Activated gamma-delta T cell (primary cell): ENCODE data around the gene MATCAP1.

Source experiments
- DNase-seq: peaks from one replicate; lab custom pipeline; 2025; lab: John Stamatoyannopoulos, UW

The MATCAP1 gene

GRCh38 chr16:67173808-67174705, 9.7 kb downstream of the MATCAP1 start:
- peak; percentile 62 for DNase-seq

DNA sequence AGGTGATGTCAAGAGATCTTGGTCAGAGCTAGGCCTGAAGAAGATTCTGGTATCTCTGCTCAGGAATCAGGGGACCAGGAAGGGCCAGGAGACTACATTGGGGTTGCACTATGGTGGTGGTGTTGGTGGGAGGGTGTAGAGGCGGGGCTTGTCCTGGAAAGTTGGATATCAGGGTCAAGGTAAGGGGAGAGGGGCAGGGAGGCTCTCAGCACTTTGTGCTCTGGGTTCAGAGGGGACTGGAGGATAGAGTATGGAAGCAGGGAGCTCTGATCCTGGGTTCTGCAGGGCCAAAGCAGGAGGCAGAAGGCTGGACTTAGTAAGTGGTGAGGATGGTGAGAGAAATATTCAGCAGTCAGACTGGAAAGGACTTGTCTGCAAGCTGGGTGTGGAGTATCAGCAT, 10.4 kb downstream of the MATCAP1 start:
- no peak for DNase-seq

- no peak for DNase-seq
Measured at GRCh38 chr16:67170949-67171649, 12.7 kb downstream of the MATCAP1 start.

- no peak for DNase-seq
Measured at GRCh38 chr16:67170168-67170948, 13.4 kb downstream of the MATCAP1 start, which contains the start of gene NOL3. NOL3 (plus strand) TSS chr16:67170538.

GRCh38 chr16:67169642-67170167, 14.1 kb downstream of the MATCAP1 start:
- no peak for DNase-seq

DNA sequence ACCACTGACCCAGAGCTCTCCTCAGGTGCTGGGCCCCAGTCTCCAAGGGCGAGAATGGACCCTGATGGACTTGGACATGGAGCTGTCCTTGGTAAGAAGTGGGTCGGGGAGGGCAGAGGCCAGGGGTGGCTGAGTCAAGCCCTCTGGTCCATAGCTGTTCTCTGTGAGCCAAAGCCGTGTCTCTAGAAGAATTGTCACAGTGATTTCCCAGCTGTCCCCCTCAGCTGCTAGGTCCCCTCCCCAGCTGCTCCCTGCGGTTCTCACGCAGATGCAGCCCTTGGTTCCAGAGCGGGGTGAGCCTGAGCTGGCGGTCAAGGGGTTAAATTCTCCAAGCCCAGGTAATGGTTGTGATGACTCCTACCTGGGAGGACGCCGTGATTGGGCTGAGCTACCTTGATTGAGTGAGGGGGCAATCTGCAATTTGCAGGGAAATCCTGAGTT, 14.7 kb downstream of the MATCAP1 start:
- DNase-seq: no peak

- no peak for DNase-seq
Measured at GRCh38 chr16:67167588-67167987, 16.2 kb downstream of the MATCAP1 start.

DNA sequence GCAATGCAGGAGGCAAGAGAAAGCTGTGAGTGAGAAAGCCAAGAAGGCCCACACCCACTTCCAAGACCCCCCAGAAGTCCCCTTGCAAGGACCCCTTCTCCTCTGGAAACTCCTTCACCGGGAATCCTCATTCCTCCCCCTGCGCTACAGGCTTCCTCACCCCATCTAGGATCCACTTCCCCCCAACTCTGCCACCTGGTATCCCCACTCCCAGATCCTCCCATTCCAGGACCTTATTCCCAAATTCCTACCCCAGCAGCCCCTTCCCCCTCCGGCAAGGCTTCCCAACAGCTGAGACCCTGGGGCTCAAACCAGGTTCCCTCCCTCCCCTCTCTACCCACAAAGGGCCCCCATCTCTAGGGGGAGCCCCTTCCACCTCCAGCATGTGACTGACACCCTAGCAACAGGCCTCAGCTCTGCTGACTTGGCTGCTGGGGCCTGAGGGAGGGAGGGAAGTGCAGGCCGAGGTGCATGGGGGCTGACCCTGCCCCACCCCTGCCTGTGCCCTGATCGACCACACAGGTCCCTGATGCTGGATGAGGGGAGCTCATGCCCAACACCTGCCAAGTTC, 17.1 kb downstream of the MATCAP1 start:
- no peak for DNase-seq

- DNase-seq: no peak
Measured at GRCh38 chr16:67166110-67166547, 17.6 kb downstream of the MATCAP1 start.

- no peak for DNase-seq
Measured at GRCh38 chr16:67165121-67166078, 18.4 kb downstream of the MATCAP1 start.

DNA sequence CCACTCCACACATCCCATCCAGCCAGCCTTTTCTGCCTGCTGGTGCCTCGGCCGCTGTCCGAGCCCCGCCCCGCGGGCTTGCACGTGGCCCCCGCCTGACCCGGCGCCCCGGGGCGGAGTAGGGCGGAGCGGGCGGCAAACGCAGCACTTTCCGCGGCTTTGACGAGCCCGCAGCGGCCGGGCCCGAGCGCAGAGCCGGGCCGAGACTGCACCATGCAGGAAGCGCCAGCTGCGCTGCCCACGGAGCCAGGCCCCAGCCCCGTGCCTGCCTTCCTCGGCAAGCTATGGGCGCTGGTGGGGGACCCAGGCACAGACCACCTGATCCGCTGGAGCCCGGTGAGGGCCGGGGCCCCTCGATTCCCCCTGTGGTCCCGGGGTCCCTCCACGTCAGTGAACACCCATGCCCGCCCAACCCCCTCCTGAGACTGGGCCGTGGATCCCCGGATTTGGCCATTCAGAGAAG, 19.1 kb downstream of the MATCAP1 start, which contains the start of gene HSF4:
Gene HSF4 (plus strand): TSS at position 147 of the 463 bp plus-strand sequence. CDS start 67 bp downstream, at position 214.
- no peak for DNase-seq

DNA sequence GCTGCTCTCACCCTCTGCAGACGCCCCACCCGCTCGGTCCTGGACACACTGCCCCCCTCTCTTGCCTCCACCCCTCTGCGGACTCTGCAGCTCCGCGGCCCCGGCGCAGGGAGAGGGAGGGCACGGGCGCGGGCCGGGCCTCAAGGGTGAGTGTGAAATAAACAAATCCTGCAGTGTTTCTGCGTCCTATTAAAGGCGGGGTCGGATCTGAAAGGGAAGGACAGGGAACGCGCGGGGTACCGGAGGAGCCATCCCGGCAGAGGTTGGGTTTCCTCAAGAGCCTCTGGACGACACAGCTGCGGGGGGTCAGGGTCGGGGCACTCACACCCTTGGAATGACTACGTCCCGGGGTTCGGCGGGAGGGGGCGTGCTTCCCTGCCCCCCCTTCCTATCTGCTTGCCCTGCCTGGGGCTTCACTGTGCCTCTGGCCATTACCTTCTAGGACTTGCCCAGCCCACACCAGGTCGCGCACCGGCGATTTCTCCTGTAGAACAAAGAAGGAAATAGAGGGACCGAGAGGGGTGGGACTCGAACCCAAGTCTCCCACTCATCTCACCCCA, 19.7 kb downstream of the MATCAP1 start:
- no peak for DNase-seq

- DNase-seq: no peak
Measured at GRCh38 chr16:67163164-67163998, 20.4 kb downstream of the MATCAP1 start.

DNA sequence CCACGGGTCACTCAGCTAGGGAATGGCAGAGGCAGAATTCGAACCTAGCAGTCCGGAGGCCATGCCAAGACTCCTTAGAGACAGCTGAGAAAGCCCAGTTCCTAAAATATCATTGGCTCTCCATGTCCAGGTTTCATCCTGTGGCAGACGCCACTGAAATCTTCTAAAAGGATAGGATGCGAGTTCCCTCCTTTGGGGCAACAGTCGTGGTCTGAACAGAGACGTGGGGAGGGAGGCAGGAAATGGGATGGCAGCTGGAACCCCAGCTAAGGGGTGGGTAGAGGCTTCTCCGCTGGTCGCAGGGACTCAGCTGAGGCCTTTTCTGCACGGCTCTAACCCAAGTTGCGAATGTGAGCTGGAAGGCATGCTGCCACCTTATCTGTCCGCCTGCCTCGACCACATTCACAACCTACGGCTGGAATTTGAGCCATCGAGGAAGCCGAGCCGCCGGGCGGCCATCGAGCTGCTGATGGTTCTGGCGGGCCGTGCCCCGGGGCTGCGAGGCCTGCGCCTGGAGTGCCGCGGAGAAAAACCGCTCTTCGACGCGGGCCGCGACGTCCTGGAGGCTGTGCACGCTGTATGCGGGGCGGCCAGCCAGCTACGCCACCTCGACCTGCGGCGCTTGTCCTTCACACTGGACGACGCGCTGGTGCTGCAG, 21.1 kb downstream of the MATCAP1 start:
- no peak for DNase-seq

GRCh38 chr16:67161595-67162058, 22.1 kb downstream of the MATCAP1 start:
- no peak for DNase-seq

GRCh38 chr16:67158637-67159600, 24.8 kb downstream of the MATCAP1 start:
- DNase-seq: no peak
